ENCODE measurements around the gene ITGB3.

DNA sequence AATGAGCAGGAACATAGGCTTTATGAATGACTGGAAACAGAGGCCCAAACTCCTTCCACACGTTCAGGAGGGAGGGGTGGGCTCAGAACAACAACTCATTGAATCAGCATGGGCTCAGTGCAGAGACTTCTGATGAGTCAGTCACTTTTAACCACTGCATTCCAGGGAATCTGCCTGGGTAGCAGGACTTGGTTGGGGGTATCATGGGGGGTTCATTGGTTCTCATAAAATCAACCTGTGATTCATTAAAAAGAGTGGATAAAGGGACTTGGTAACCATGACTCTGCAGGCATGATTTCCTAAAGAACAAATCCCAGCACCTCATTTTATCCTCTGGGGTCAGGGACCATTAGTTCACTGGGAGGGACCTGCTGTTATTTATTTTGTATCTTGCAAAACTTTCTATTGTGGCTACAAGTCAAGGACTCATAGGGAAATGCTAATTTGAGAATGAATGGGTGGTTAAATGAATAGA is 13.8 kb downstream of the ITGB3 start:
- TF ChIP-seq, protein P1, sequence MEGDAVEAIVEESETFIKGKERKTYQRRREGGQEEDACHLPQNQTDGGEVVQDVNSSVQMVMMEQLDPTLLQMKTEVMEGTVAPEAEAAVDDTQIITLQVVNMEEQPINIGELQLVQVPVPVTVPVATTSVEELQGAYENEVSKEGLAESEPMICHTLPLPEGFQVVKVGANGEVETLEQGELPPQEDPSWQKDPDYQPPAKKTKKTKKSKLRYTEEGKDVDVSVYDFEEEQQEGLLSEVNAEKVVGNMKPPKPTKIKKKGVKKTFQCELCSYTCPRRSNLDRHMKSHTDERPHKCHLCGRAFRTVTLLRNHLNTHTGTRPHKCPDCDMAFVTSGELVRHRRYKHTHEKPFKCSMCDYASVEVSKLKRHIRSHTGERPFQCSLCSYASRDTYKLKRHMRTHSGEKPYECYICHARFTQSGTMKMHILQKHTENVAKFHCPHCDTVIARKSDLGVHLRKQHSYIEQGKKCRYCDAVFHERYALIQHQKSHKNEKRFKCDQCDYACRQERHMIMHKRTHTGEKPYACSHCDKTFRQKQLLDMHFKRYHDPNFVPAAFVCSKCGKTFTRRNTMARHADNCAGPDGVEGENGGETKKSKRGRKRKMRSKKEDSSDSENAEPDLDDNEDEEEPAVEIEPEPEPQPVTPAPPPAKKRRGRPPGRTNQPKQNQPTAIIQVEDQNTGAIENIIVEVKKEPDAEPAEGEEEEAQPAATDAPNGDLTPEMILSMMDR (IDR thresholded peaks at IDR 0.05): no peak
- no peak for TF ChIP-seq POLR2AphosphoS5 (IDR thresholded peaks at IDR 0.05)
- TF ChIP-seq POLR2A (IDR thresholded peaks at IDR 0.05): no peak
- no peak for TF ChIP-seq EP300 (IDR thresholded peaks at IDR 0.05)

All from sigmoid colon (tissue), 4 donors.